DOHH2 (cell line): ENCODE data around the gene DOCK6.

Experiments used
- EZH2phosphoT487 ChIP-seq: fragments of 200-600 bp; sonication (generic); IDR thresholded peaks from 2 replicates; pipeline ENCODE4 v1.6.1; 2017; ENCODE audit warnings: borderline replicate concordance, mild to moderate bottlenecking, antibody characterized with exemption, low read length, moderate library complexity, mixed read lengths
- TF ChIP-seq, protein P1 (sequence below): fragments of 200-600 bp; sonication (generic); IDR thresholded peaks from one replicate; pipeline ENCODE4 v1.5.1; 2014; ENCODE audit warnings: antibody characterized with exemption, mild to moderate bottlenecking, low read depth, low read length; ENCODE audit not compliant: poor library complexity, severe bottlenecking

DNA sequence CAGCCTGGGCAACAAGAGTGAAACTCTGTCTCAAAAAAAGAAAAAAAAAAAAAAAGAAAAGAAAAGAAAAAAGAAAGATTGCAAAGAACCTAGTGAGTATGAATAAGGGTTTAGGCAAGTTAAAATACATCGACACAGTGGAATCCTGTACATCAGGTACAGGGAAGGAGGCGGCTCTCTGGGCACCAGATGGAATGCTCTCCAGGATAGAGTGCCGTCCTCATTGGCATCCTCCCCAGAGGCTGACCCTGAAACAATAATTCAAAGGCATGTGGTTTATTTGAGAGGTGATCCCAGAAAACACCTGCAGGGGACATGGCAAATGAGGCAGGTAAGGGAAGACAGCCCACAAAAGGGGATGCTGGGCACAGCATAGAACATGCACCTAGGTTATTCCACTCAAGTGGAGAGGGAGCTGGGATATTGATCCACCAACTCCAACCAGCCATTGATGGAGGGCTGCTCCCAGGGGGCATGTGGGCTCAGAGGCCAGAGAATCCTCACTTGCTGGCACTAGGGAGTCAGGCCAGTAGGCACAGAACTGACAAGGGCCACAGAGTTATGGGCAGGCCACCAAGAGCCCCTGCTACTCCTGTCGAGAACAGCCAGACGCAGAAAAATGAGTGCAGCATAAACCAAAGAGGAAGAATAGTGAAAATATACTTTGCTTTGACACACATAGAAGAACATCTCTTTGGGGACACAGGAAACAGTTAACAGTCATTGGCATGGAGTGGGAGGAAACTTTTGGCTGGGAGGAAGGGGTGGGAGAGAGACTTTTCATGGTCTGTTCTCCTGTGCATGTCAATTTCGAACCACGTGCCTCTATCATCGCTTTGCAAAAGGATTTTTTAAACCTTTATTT is 37.9 kb upstream of the DOCK6 start:
- TF ChIP-seq, protein P1, sequence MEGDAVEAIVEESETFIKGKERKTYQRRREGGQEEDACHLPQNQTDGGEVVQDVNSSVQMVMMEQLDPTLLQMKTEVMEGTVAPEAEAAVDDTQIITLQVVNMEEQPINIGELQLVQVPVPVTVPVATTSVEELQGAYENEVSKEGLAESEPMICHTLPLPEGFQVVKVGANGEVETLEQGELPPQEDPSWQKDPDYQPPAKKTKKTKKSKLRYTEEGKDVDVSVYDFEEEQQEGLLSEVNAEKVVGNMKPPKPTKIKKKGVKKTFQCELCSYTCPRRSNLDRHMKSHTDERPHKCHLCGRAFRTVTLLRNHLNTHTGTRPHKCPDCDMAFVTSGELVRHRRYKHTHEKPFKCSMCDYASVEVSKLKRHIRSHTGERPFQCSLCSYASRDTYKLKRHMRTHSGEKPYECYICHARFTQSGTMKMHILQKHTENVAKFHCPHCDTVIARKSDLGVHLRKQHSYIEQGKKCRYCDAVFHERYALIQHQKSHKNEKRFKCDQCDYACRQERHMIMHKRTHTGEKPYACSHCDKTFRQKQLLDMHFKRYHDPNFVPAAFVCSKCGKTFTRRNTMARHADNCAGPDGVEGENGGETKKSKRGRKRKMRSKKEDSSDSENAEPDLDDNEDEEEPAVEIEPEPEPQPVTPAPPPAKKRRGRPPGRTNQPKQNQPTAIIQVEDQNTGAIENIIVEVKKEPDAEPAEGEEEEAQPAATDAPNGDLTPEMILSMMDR, result no peak
- no peak for TF ChIP-seq EZH2phosphoT487
